Iris pigment epithelial cell (primary cell): ENCODE results near the gene FXN.
"Not testable (repeated sequence)": the region's sequence is repeated elsewhere in the genome, so short reads cannot be mapped to it uniquely, and the experiment has no call there.

ENCODE experiments used
- DNase-seq: peaks from one replicate; pipeline ENCODE4 v3.0.0-alpha.2; 2011; ENCODE audit warnings: low read depth

Gene FXN

GRCh38 chr9:69104830-69105527, 69.4 kb downstream of the FXN start:
- DNase-seq, result no peak

- DNase-seq, result no peak
Measured at GRCh38 chr9:69107771-69108170, 72.2 kb downstream of the FXN start.

GRCh38 chr9:69108706-69109105, 73.2 kb downstream of the FXN start:
- DNase-seq, result not testable (repeated sequence)

- no peak for DNase-seq
Measured at GRCh38 chr9:69109152-69109551, 73.6 kb downstream of the FXN start.

GRCh38 chr9:69112646-69113045, 77.1 kb downstream of the FXN start:
- DNase-seq, result not testable (repeated sequence)

GRCh38 chr9:69115621-69116020, 80.1 kb downstream of the FXN start:
- DNase-seq, result no peak

- DNase-seq, result no peak
Measured at GRCh38 chr9:69118656-69119055, 83.1 kb downstream of the FXN start.

GRCh38 chr9:69120380-69121154, 85.0 kb downstream of the FXN start:
- DNase-seq, result no peak

GRCh38 chr9:69121155-69122081, 85.9 kb downstream of the FXN start:
- peak; percentile 22 for DNase-seq

- peak; percentile 80 for DNase-seq
Measured at GRCh38 chr9:69122082-69122548, 86.6 kb downstream of the FXN start.

GRCh38 chr9:69122549-69123141, 87.1 kb downstream of the FXN start:
- peak; percentile 87 for DNase-seq

GRCh38 chr9:69130456-69131441, 95.2 kb downstream of the FXN start:
- peak; percentile 85 for DNase-seq

- peak; percentile 92 for DNase-seq
Measured at GRCh38 chr9:69131682-69132081, 96.1 kb downstream of the FXN start.

- no peak for DNase-seq
Measured at GRCh38 chr9:69132361-69132760, 96.8 kb downstream of the FXN start.

- DNase-seq, result no peak
Measured at GRCh38 chr9:69134412-69134811, 98.9 kb downstream of the FXN start.

GRCh38 chr9:69136185-69136584, 100.6 kb downstream of the FXN start:
- no peak for DNase-seq

GRCh38 chr9:69136779-69137178, 101.2 kb downstream of the FXN start:
- DNase-seq, result no peak

- no peak for DNase-seq
Measured at GRCh38 chr9:69137311-69137710, 101.8 kb downstream of the FXN start.

GRCh38 chr9:69139596-69139995, 104.0 kb downstream of the FXN start:
- no peak for DNase-seq

- DNase-seq, result no peak
Measured at GRCh38 chr9:69140123-69140735, 104.7 kb downstream of the FXN start.
